Stimulated activated CD4-positive, alpha-beta T cell treated with anti-CD3 and anti-CD28 coated beads, Interleukin-15, amount 100 ng/mL, for 1 hour (primary cell): Measurements from ENCODE around the gene CCNG1.
"Not testable (repeated sequence)": the region's sequence is repeated elsewhere in the genome, so short reads cannot be mapped to it uniquely, and the experiment has no call there.

Experiments used
- DNase-seq, 2 donors: peaks; one replicate each; pipeline ENCODE4 v3.0.0-alpha.2; 2020; ENCODE audit warnings: low read depth in 1 of 2, low spot score in 1 of 2

The CCNG1 gene

GRCh38 chr5:163437309-163438182 is at the start of gene CCNG1:
CCNG1 (plus strand) TSS chr5:163437595; CDS start chr5:163439257, 1,662 bp downstream.
- peak; percentile 72 for DNase-seq

- DNase-seq, result no peak
These were observed 41.6 kb upstream of the CCNG1 start for GRCh38 chr5:163395792-163396191.

- not testable (repeated sequence) for DNase-seq
These were observed 40.5 kb upstream of the CCNG1 start for GRCh38 chr5:163396818-163397340.

- no peak for DNase-seq
These were observed 40.0 kb upstream of the CCNG1 start for GRCh38 chr5:163397354-163397753.

- DNase-seq, result no peak
These were observed 37.5 kb upstream of the CCNG1 start for GRCh38 chr5:163399923-163400322.

GRCh38 chr5:163401271-163401670 is 36.1 kb upstream of the CCNG1 start:
- DNase-seq, result no peak

GRCh38 chr5:163402007-163402406 is 35.4 kb upstream of the CCNG1 start:
- DNase-seq, result no peak

GRCh38 chr5:163404364-163405173 is 32.8 kb upstream of the CCNG1 start:
- no peak for DNase-seq

- DNase-seq, result no peak
These were observed 30.2 kb upstream of the CCNG1 start for GRCh38 chr5:163407034-163407655.

- DNase-seq, result peak; percentile 4 to 26
These were observed 29.0 kb upstream of the CCNG1 start for GRCh38 chr5:163408311-163408923.

- no peak for DNase-seq
These were observed 28.0 kb upstream of the CCNG1 start for GRCh38 chr5:163409384-163409783.

- DNase-seq, result no peak
These were observed 26.9 kb upstream of the CCNG1 start for GRCh38 chr5:163410505-163410904.

- not testable (repeated sequence) for DNase-seq
These were observed 21.7 kb upstream of the CCNG1 start for GRCh38 chr5:163415673-163416072.

GRCh38 chr5:163424836-163425235 is 12.6 kb upstream of the CCNG1 start:
- DNase-seq, result no peak

GRCh38 chr5:163426128-163426527 is 11.3 kb upstream of the CCNG1 start:
- not testable (repeated sequence) for DNase-seq

- DNase-seq, result no peak
These were observed 4.9 kb upstream of the CCNG1 start for GRCh38 chr5:163432544-163432943.

GRCh38 chr5:163433271-163433670 is 4.1 kb upstream of the CCNG1 start:
- no peak for DNase-seq

- DNase-seq, result no peak
These were observed 3.0 kb upstream of the CCNG1 start for GRCh38 chr5:163434401-163434866.

GRCh38 chr5:163436515-163436914 is 880 bp upstream of the CCNG1 start:
- no peak for DNase-seq

GRCh38 chr5:163437011-163437308 is 435 bp upstream of the CCNG1 start:
- no peak for DNase-seq

GRCh38 chr5:163439092-163439425 is 1.7 kb downstream of the CCNG1 start:
- no peak for DNase-seq
